H1 (cell line): ENCODE data around the gene PIM2. TPM values are rescaled to one million over a fixed set of nuclear protein-coding genes. Genes with fewer than 3 reads are reported as not detected.

ENCODE experiments used
- CTCF ChIA-PET: fragments of 300-600 bp; sonication (Branson Sonifier 250); formaldehyde crosslinking; loops from one replicate; lab custom pipeline; 2021; ENCODE audit not compliant: partially characterized antibody; lab: Charles Lee
- POLR2A ChIA-PET: fragments of 300-600 bp; sonication (Branson Sonifier 250); formaldehyde crosslinking; loops from one replicate; lab custom pipeline; 2021; ENCODE audit warnings: inconsistent platforms; ENCODE audit not compliant: partially characterized antibody; lab: Charles Lee
- DNase-seq, 2 experiments: peaks; one replicate each; pipeline versions ENCODE4 v3.0.0 to v3.0.0-alpha.2; 2010 to 2022; ENCODE audit warnings: low spot score in 2 of 2, low read depth in 1 of 2, mixed read lengths in 1 of 2
- FAIRE-seq: peaks from 2 replicates; lab custom pipeline; 2011; peaks lifted over from hg19 to GRCh38; lab: Jason Lieb, UNC
- H2AFZ ChIP-seq: 2 replicates; pipeline ENCODE4 v1.8.1; 2012; ENCODE audit warnings: low read length, inconsistent platforms
- H2AK5ac ChIP-seq: 2 replicates; pipeline ENCODE4 v1.6.1; 2013; ENCODE audit warnings: low read depth, low read length
- H2BK120ac ChIP-seq: replicated peaks from 2 replicates; pipeline ENCODE3; 2013; ENCODE audit warnings: low read depth, low read length, inconsistent platforms
- H2BK12ac ChIP-seq: 2 replicates; pipeline ENCODE4 v1.6.1; 2013; ENCODE audit warnings: low read depth, low read length
- H2BK15ac ChIP-seq: 2 replicates; pipeline ENCODE4 v1.6.1; 2013; ENCODE audit warnings: low read length
- H2BK20ac ChIP-seq: 2 replicates; pipeline ENCODE4 v1.6.1; 2013; ENCODE audit warnings: low read length
- H2BK5ac ChIP-seq: 2 replicates; pipeline ENCODE4 v1.6.1; 2013; ENCODE audit warnings: low read depth, low read length
- H3K14ac ChIP-seq: 2 replicates; pipeline ENCODE4 v1.6.1; 2013; ENCODE audit warnings: inconsistent platforms; ENCODE audit not compliant: insufficient read length
- H3K18ac ChIP-seq: 2 replicates; pipeline ENCODE4 v1.6.1; 2013; ENCODE audit warnings: low read length; ENCODE audit errors: extremely low read depth
- H3K23ac ChIP-seq: 2 replicates; pipeline ENCODE4 v1.6.1; 2013; ENCODE audit warnings: inconsistent platforms; ENCODE audit not compliant: insufficient read length
- H3K23me2 ChIP-seq: 2 replicates; pipeline ENCODE4 v1.6.1; 2013; ENCODE audit warnings: low read depth, low read length
- H3K27ac ChIP-seq: 2 replicates; pipeline ENCODE4 v1.6.1; 2011; ENCODE audit warnings: low read depth, low read length, inconsistent platforms
- H3K27me3 ChIP-seq, 4 experiments: replicated peaks in 1 of 4; 1 replicate in 1 of 4; 2 replicates in 3 of 4; pipeline versions ENCODE4 v1.6.1 to v1.8.1; 2011 to 2013; ENCODE audit warnings: low read length in 3 of 4, mild to moderate bottlenecking in 3 of 4, inconsistent platforms in 2 of 4, mixed read lengths in 2 of 4, moderate library complexity in 1 of 4; ENCODE audit not compliant: control insufficient read depth in 3 of 4, insufficient read depth in 3 of 4; ENCODE audit errors: extremely low read depth in 1 of 4
- H3K36me3 ChIP-seq, 4 experiments: 2 replicates each; pipeline versions ENCODE4 v1.6.1 to v1.8.1; 2011 to 2013; ENCODE audit warnings: mild to moderate bottlenecking in 4 of 4, low read length in 3 of 4, moderate library complexity in 2 of 4, control low read depth in 1 of 4, inconsistent platforms in 1 of 4; ENCODE audit not compliant: insufficient read depth in 4 of 4, control insufficient read depth in 2 of 4
- H3K4ac ChIP-seq: replicated peaks from 2 replicates; pipeline ENCODE3; 2013; ENCODE audit warnings: low read length, low read depth, mixed read lengths, inconsistent platforms; ENCODE audit not compliant: insufficient read length
- H3K4me1 ChIP-seq, 4 experiments: replicated peaks in 1 of 4; 1 replicate in 1 of 4; 2 replicates in 3 of 4; pipeline versions ENCODE4 v1.6.1 to v1.8.1; 2011 to 2013; ENCODE audit warnings: low read length in 3 of 4, inconsistent platforms in 2 of 4, mixed read lengths in 1 of 4; ENCODE audit not compliant: insufficient read depth in 4 of 4, control insufficient read depth in 3 of 4
- H3K4me2 ChIP-seq, 2 experiments: 2 replicates each; pipeline versions ENCODE4 v1.6.1 to v1.8.1; 2011 to 2013; ENCODE audit warnings: low read depth in 2 of 2, low read length in 2 of 2, control low read depth in 1 of 2, inconsistent platforms in 1 of 2, mild to moderate bottlenecking in 1 of 2; ENCODE audit not compliant: insufficient read depth in 1 of 2
- H3K4me3 ChIP-seq, 4 experiments: fragments of 200-600, 300-600 bp in 1 of 4; sonication (generic), shearing (Covaris generic), sonication (Bioruptor Twin) in 1 of 4; 2 replicates each; pipeline versions ENCODE4 v1.5.1 to v1.8.1; 2011 to 2016; ENCODE audit warnings: low read length in 4 of 4, low read depth in 3 of 4, control low read depth in 2 of 4, inconsistent platforms in 2 of 4, mild to moderate bottlenecking in 2 of 4, mixed read lengths in 1 of 4, moderate library complexity in 1 of 4; ENCODE audit not compliant: insufficient read depth in 2 of 4; ENCODE audit errors: extremely low read depth in 1 of 4
- H3K56ac ChIP-seq: replicated peaks from 2 replicates; pipeline ENCODE3; 2013; ENCODE audit warnings: low read depth, mild to moderate bottlenecking, mixed read lengths, low read length, inconsistent platforms; ENCODE audit not compliant: insufficient read length
- H3K79me1 ChIP-seq: 2 replicates; pipeline ENCODE4 v1.6.1; 2013; ENCODE audit warnings: low read depth, low read length, control low read depth
- H3K79me2 ChIP-seq, 2 experiments: 2 replicates each; pipeline versions ENCODE4 v1.6.1 to v1.8.1; 2012 to 2013; ENCODE audit warnings: low read length in 2 of 2, mild to moderate bottlenecking in 2 of 2, inconsistent platforms in 1 of 2; ENCODE audit not compliant: insufficient read depth in 2 of 2, control insufficient read depth in 1 of 2
- H3K9ac ChIP-seq, 4 experiments: replicated peaks in 1 of 4; 1 replicate in 1 of 4; 2 replicates in 3 of 4; pipeline versions ENCODE4 v1.6.1 to v1.8.1; 2011 to 2013; ENCODE audit warnings: low read depth in 3 of 4, low read length in 3 of 4, control low read depth in 2 of 4, mild to moderate bottlenecking in 2 of 4, moderate library complexity in 2 of 4, inconsistent platforms in 1 of 4; ENCODE audit errors: extremely low read depth in 1 of 4
- H3K9me3 ChIP-seq, 2 experiments: 2 replicates each; pipeline versions ENCODE4 v1.6.1 to v1.8.1; 2012 to 2013; ENCODE audit warnings: mild to moderate bottlenecking in 2 of 2, moderate library complexity in 2 of 2, control low read depth in 1 of 2, inconsistent platforms in 1 of 2, low read depth in 1 of 2, low read length in 1 of 2, mixed read lengths in 1 of 2; ENCODE audit not compliant: insufficient read depth in 2 of 2
- H4K20me1 ChIP-seq, 2 experiments: replicated peaks in 1 of 2; 2 replicates each; pipeline versions ENCODE3 to v1.8.1; 2011 to 2013; ENCODE audit warnings: inconsistent platforms in 2 of 2, low read length in 2 of 2, mild to moderate bottlenecking in 1 of 2; ENCODE audit not compliant: insufficient read depth in 2 of 2, control insufficient read depth in 1 of 2
- H4K5ac ChIP-seq: 2 replicates; pipeline ENCODE4 v1.6.1; 2013; ENCODE audit warnings: low read length, low read depth, mixed read lengths, inconsistent platforms; ENCODE audit not compliant: insufficient read length
- H4K8ac ChIP-seq: 2 replicates; pipeline ENCODE4 v1.8.0; 2013; ENCODE audit warnings: mild to moderate bottlenecking, moderate library complexity, low read length, inconsistent platforms; ENCODE audit not compliant: insufficient read depth; ENCODE audit errors: extremely low read depth
- H4K91ac ChIP-seq: replicated peaks from 2 replicates; pipeline ENCODE3; 2013; ENCODE audit warnings: low read length, mixed read lengths, inconsistent platforms; ENCODE audit not compliant: insufficient read length
- BCL11A ChIP-seq, 2 experiments: IDR thresholded peaks; one replicate each; pipeline ENCODE4 v1.6.1; 2011; ENCODE audit warnings: low read depth in 2 of 2, low read length in 2 of 2, mild to moderate bottlenecking in 2 of 2
- CBX5 ChIP-seq: fragments of 300-800, 300-1000 bp; sonication (generic); IDR thresholded peaks from 2 replicates; pipeline ENCODE4 v1.7.1; 2016; ENCODE audit warnings: antibody characterized with exemption, low read length, low read depth
- EZH2 ChIP-seq: fragments of 200-600 bp; sonication (generic); IDR thresholded peaks from 2 replicates; pipeline ENCODE4 v1.7.1; 2012; ENCODE audit warnings: low read depth, mild to moderate bottlenecking, moderate library complexity, low read length, inconsistent platforms; ENCODE audit not compliant: severe bottlenecking
- FOSL1 ChIP-seq: IDR thresholded peaks from 2 replicates; pipeline ENCODE4 v1.6.1; 2011; ENCODE audit warnings: mild to moderate bottlenecking, low read depth, low read length, moderate library complexity; ENCODE audit not compliant: insufficient read depth
- GABPA ChIP-seq: IDR thresholded peaks from 2 replicates; pipeline ENCODE4 v1.6.1; 2011; ENCODE audit warnings: mild to moderate bottlenecking, low read length, moderate library complexity, borderline replicate concordance; ENCODE audit not compliant: insufficient read depth
- KDM1A ChIP-seq: fragments of 200-600, 300-600 bp; sonication (generic); IDR thresholded peaks from 2 replicates; pipeline ENCODE4 v1.7.1; 2016; ENCODE audit warnings: mild to moderate bottlenecking, low read length, borderline replicate concordance
- MAFK ChIP-seq: IDR thresholded peaks from 2 replicates; pipeline ENCODE4 v1.6.1; 2012; ENCODE audit warnings: low read depth, mild to moderate bottlenecking, improper control_type of control experiment, low read length
- SIX5 ChIP-seq: IDR thresholded peaks from 2 replicates; pipeline ENCODE4 v1.6.1; 2011; ENCODE audit warnings: mild to moderate bottlenecking, low read depth, low read length
- SP2 ChIP-seq: IDR thresholded peaks from 2 replicates; pipeline ENCODE4 v1.6.1; 2012; ENCODE audit warnings: mild to moderate bottlenecking, low read length, inconsistent platforms
- SRF ChIP-seq: IDR thresholded peaks from 2 replicates; pipeline ENCODE4 v1.6.1; 2011; ENCODE audit warnings: mild to moderate bottlenecking, low read depth, low read length, moderate library complexity
- WGBS, 2 experiments: shearing (Covaris generic) in 1 of 2; methylation state at CpG; one replicate each; pipeline versions ENCODE4 v1.1.6 to v1.1.7; 2013 to 2015; ENCODE audit warnings: low lambda C conversion rate in 2 of 2, mixed read lengths in 2 of 2, inconsistent platforms in 1 of 2, low coverage in 1 of 2, missing lambda C conversion rate in 1 of 2; ENCODE audit not compliant: insufficient replicate concordance in 2 of 2, insufficient coverage in 1 of 2, insufficient read length in 1 of 2; ENCODE audit errors: extremely low coverage in 1 of 2, missing lambda C conversion rate in 1 of 2; 5-methylcytosine and 5-hydroxymethylcytosine counted together
- polyA plus RNA-seq, 7 experiments: library from polyadenylated mRNA; depleted of rRNA in 3 of 7; stranded (reverse) in 5 of 7; unstranded in 2 of 7; fragments of >200 nt in 5 of 7; fragments of 200-250 nt in 2 of 7; gene quantifications; 1 replicate in 5 of 7; 2 replicates in 1 of 7; 4 replicates in 1 of 7; pipeline versions ENCODE4 v1.2.1 to v1.2.3, GENCODE V29; 2011 to 2013; ENCODE audit warnings: missing spikeins in 2 of 7, mixed read lengths in 2 of 7
- total RNA-seq: library from RNA; stranded (reverse); fragmentation: NEBNext Ultra II Directional; extraction: Animal tissue kit (Norgen Biotek cat#: 25700); gene quantifications from 2 replicates; pipeline ENCODE4 v1.2.1, GENCODE V29; 2021

Gene PIM2
- total and polyA plus RNA-seq, 2 of the 8 experiments (the other 6 are each of a cell fraction or from before 2014, with no cell fraction given), result 180 to 203 TPM

DNA sequence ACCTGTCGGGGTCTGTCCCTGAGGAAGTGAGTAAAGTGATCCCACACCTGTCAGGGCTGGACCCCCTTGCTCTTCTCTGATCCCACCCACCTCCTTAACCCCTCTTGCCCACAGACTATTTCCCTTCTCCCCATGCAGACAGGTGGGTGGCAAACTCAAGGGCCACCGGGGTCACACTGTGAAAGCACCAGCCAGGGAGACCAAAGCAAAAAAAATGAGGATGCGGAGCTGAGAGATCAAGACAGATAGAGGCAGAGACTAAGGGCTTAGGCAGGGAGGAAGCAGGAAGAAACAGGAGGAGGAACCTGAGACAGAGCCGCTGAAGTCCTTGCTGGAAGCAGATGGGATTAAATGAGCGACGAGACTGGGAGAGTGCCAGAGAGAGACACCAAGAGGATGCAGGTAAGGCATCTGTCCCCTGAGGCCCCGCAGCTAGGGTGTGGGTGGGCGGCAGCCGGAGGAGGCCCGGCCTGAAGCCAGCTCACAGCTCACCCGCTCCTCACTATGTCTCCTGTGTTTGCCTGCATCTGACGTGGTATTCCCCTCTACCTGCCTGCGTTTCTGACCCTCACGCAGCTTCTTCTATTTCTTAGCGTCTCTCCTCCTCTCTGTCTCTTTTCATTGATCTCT is 28.4 kb downstream of the PIM2 start:
- Histone ChIP-seq H3K14ac (no peak overlapping the region), H2BK20ac (no peak overlapping the region), H4K91ac (no peak overlapping the region), H3K4me3 (peak overlapping the region; percentile 30 to 76 (median 46); a peak in 5 of 8 replicates), H3K4me2 (peak overlapping the region; percentile 43 to 69; a peak in 3 of 4 replicates), H3K79me1 (no peaks in the 10 kb centered on the region; the same call in 1 of the 2 replicates), H4K20me1 (peaks cover 0 to 2% of the 10 kb centered on the region in 2 experiments), H4K5ac (no peak overlapping the region), H3K79me2 (peaks cover 0 to 3% of the 10 kb centered on the region in 2 experiments; a peak in 2 of 4 replicates), H3K9ac (no peak overlapping the region), H2AK5ac (no peak overlapping the region), H3K56ac (no peak overlapping the region), H4K8ac (no peak overlapping the region; the same call in 1 of the 2 replicates), H3K27ac (no peak overlapping the region), H2BK15ac (no peak overlapping the region; the same call in 1 of the 2 replicates), H3K36me3 (peaks cover 0 to 7% (median 3%) of the 10 kb centered on the region in 4 experiments; a peak in 2 of 8 replicates), H3K4me1 (0 out of 7 replicates have a peak, but pooled peaks cover 0 to 4% (median 0%) of the 10 kb centered on the region in 4 experiments), H2BK120ac (no peak overlapping the region), H3K4ac (no peak overlapping the region), H3K27me3 (no peaks in the 10 kb centered on the region), H2AFZ (no peak overlapping the region), H2BK5ac (no peak overlapping the region), H3K18ac (no peak overlapping the region), H3K9me3 (no peaks in the 10 kb centered on the region), H3K23me2 (peaks cover 5% of the 10 kb centered on the region; the same call in 1 of the 2 replicates), H3K23ac (no peak overlapping the region), H2BK12ac (no peak overlapping the region; the same call in 1 of the 2 replicates)
- POLR2A ChIA-PET, result interaction anchor here (0.6 to 2.9 kb wide), 7 partner anchors 21 to 250 kb away, joined by 3 to 15 read pairs (median 4); partner anchors contain the start of gene SLC35A2
- FAIRE-seq, result no peak
- DNase-seq, result no peak
- CTCF ChIA-PET, result no interaction called here
- TF ChIP-seq BCL11A (IDR thresholded peaks at IDR 0.05; ENCODE audit: low read depth in 2 of 2, low read length in 2 of 2) (no peak), SP2 (no peak), MAFK (no peak), EZH2 (no peak), CBX5 (no peak), KDM1A (no peak), GABPA (no peak), SIX5 (no peak), FOSL1 (no peak), SRF (no peak)
- 59% methylated on average over 9 of the region's 15 CpGs; no CpG with 5 or more reads in 1 of the 2 experiments for WGBS, 2 experiments
